ENCODE measurements around the gene RORC. TPM values are rescaled to one million over a fixed set of nuclear protein-coding genes. Genes with fewer than 3 reads are reported as not detected.

Gene RORC
- total RNA-seq, 1 donor from 2014 or later = 8.9 TPM

GRCh38 chr1:151831256-151831591 lies 378 bp downstream of the RORC start:
- H3K9ac ChIP-seq (ENCODE audit: low read depth in 1 of 3, low read length in 3 of 3) = peak overlapping the region; percentile 95 to 100 (median 96)
- H3K4me1 ChIP-seq (ENCODE audit: control insufficient read depth in 3 of 3, insufficient read depth in 3 of 3, low read length in 3 of 3) = peaks cover 43 to 75% (median 60%) of the 10 kb centered on the region in 3 donors
- no peaks in the 10 kb centered on the region for H3K9me3 ChIP-seq (ENCODE audit: control insufficient read depth in 3 of 3, low read length in 3 of 3)
- no peaks in the 10 kb centered on the region for H3K27me3 ChIP-seq (ENCODE audit: control insufficient read depth in 3 of 3, insufficient read depth in 3 of 3, low read length in 3 of 3)
- H3K27ac ChIP-seq (ENCODE audit: low read depth, low read length) = peak overlapping the region; percentile 96
- H3K36me3 ChIP-seq (ENCODE audit: control insufficient read depth in 3 of 3, insufficient read depth in 3 of 3, low read length in 3 of 3) = peaks cover 4 to 8% (median 7%) of the 10 kb centered on the region in 3 donors
- H3K4me3 ChIP-seq (ENCODE audit: low read length in 3 of 3) = peak overlapping the region; percentile 85 to 87 (median 85)

- peaks cover 53 to 85% (median 72%) of the 10 kb centered on the region in 3 donors for H3K4me1 ChIP-seq (ENCODE audit: control insufficient read depth in 3 of 3, insufficient read depth in 3 of 3, low read length in 3 of 3)
- H3K27ac ChIP-seq (ENCODE audit: low read depth, low read length) = peak overlapping the region; percentile 96
Observed at GRCh38 chr1:151830055-151830454, 1.5 kb downstream of the RORC start.

GRCh38 chr1:151829352-151830046 lies 2.1 kb downstream of the RORC start:
- Histone ChIP-seq H3K9me3 (ENCODE audit: control insufficient read depth in 3 of 3, low read length in 3 of 3) (no peaks in the 10 kb centered on the region), H3K27ac (ENCODE audit: low read depth, low read length) (peak overlapping the region; percentile 96), H3K27me3 (ENCODE audit: control insufficient read depth in 3 of 3, insufficient read depth in 3 of 3, low read length in 3 of 3) (no peaks in the 10 kb centered on the region), H3K4me3 (ENCODE audit: low read length in 3 of 3) (peak overlapping the region; percentile 7 to 87 (median 85)), H3K4me1 (ENCODE audit: control insufficient read depth in 3 of 3, insufficient read depth in 3 of 3, low read length in 3 of 3) (peaks cover 57 to 91% (median 78%) of the 10 kb centered on the region in 3 donors), H3K9ac (ENCODE audit: low read depth in 1 of 3, low read length in 3 of 3) (peak overlapping the region in 1 of 3 donors; percentile 81), H3K36me3 (ENCODE audit: control insufficient read depth in 3 of 3, insufficient read depth in 3 of 3, low read length in 3 of 3) (peaks cover 4 to 8% (median 7%) of the 10 kb centered on the region in 3 donors)

More at GRCh38 chr1:151830055-151830454, 1.5 kb downstream of the RORC start:
- no peaks in the 10 kb centered on the region for H3K9me3 ChIP-seq (ENCODE audit: control insufficient read depth in 3 of 3, low read length in 3 of 3)
- H3K36me3 ChIP-seq (ENCODE audit: control insufficient read depth in 3 of 3, insufficient read depth in 3 of 3, low read length in 3 of 3) = peaks cover 4 to 8% (median 7%) of the 10 kb centered on the region in 3 donors
- peak overlapping the region; percentile 2 to 81 (median 55) for H3K9ac ChIP-seq (ENCODE audit: low read depth in 1 of 3, low read length in 3 of 3)
- no peaks in the 10 kb centered on the region for H3K27me3 ChIP-seq (ENCODE audit: control insufficient read depth in 3 of 3, insufficient read depth in 3 of 3, low read length in 3 of 3)
- H3K4me3 ChIP-seq (ENCODE audit: low read length in 3 of 3) = peak overlapping the region; percentile 5 to 87 (median 85)

- H3K4me1 ChIP-seq (ENCODE audit: control insufficient read depth in 3 of 3, insufficient read depth in 3 of 3, low read length in 3 of 3) = peaks cover 57 to 88% (median 79%) of the 10 kb centered on the region in 3 donors
- H3K9me3 ChIP-seq (ENCODE audit: control insufficient read depth in 3 of 3, low read length in 3 of 3) = no peaks in the 10 kb centered on the region
- H3K27ac ChIP-seq (ENCODE audit: low read depth, low read length) = peak overlapping the region; percentile 2
- H3K27me3 ChIP-seq (ENCODE audit: control insufficient read depth in 3 of 3, insufficient read depth in 3 of 3, low read length in 3 of 3) = no peaks in the 10 kb centered on the region
- H3K4me3 ChIP-seq (ENCODE audit: low read length in 3 of 3) = peak overlapping the region in 1 of 3 donors; percentile 87
- H3K36me3 ChIP-seq (ENCODE audit: control insufficient read depth in 3 of 3, insufficient read depth in 3 of 3, low read length in 3 of 3) = peaks cover 4 to 8% (median 7%) of the 10 kb centered on the region in 3 donors
- H3K9ac ChIP-seq (ENCODE audit: low read depth in 1 of 3, low read length in 3 of 3) = peak overlapping the region in 1 of 3 donors; percentile 81
Observed at GRCh38 chr1:151828921-151829320, 2.7 kb downstream of the RORC start.

- H3K9ac ChIP-seq (ENCODE audit: low read depth in 1 of 3, low read length in 3 of 3) = peak overlapping the region in 1 of 3 donors; percentile 62
- peaks cover 50 to 78% (median 74%) of the 10 kb centered on the region in 3 donors for H3K4me1 ChIP-seq (ENCODE audit: control insufficient read depth in 3 of 3, insufficient read depth in 3 of 3, low read length in 3 of 3)
Observed at GRCh38 chr1:151827853-151828252, 3.7 kb downstream of the RORC start.

GRCh38 chr1:151825751-151826660 lies 5.6 kb downstream of the RORC start:
- no peaks in the 10 kb centered on the region for H3K27me3 ChIP-seq (ENCODE audit: control insufficient read depth in 3 of 3, insufficient read depth in 3 of 3, low read length in 3 of 3)
- peaks cover 4 to 11% (median 11%) of the 10 kb centered on the region in 3 donors for H3K36me3 ChIP-seq (ENCODE audit: control insufficient read depth in 3 of 3, insufficient read depth in 3 of 3, low read length in 3 of 3)
- peak overlapping the region; percentile 29 to 78 (median 33) for H3K9ac ChIP-seq (ENCODE audit: low read depth in 1 of 3, low read length in 3 of 3)
- no peaks in the 10 kb centered on the region for H3K9me3 ChIP-seq (ENCODE audit: control insufficient read depth in 3 of 3, low read length in 3 of 3)
- peaks cover 40 to 72% (median 64%) of the 10 kb centered on the region in 3 donors for H3K4me1 ChIP-seq (ENCODE audit: control insufficient read depth in 3 of 3, insufficient read depth in 3 of 3, low read length in 3 of 3)
- peak overlapping the region; percentile 3 to 56 (median 35) for H3K4me3 ChIP-seq (ENCODE audit: low read length in 3 of 3)
- H3K27ac ChIP-seq (ENCODE audit: low read depth, low read length) = peak overlapping the region; percentile 75

More at GRCh38 chr1:151827853-151828252, 3.7 kb downstream of the RORC start:
- Histone ChIP-seq H3K27ac (ENCODE audit: low read depth, low read length) (peak overlapping the region; percentile 7), H3K9me3 (ENCODE audit: control insufficient read depth in 3 of 3, low read length in 3 of 3) (no peaks in the 10 kb centered on the region), H3K4me3 (ENCODE audit: low read length in 3 of 3) (no peak overlapping the region), H3K36me3 (ENCODE audit: control insufficient read depth in 3 of 3, insufficient read depth in 3 of 3, low read length in 3 of 3) (peaks cover 4 to 13% (median 11%) of the 10 kb centered on the region in 3 donors), H3K27me3 (ENCODE audit: control insufficient read depth in 3 of 3, insufficient read depth in 3 of 3, low read length in 3 of 3) (no peaks in the 10 kb centered on the region)

GRCh38 chr1:151825204-151825603 lies 6.4 kb downstream of the RORC start:
- Histone ChIP-seq H3K36me3 (ENCODE audit: control insufficient read depth in 3 of 3, insufficient read depth in 3 of 3, low read length in 3 of 3) (peaks cover 4 to 11% (median 11%) of the 10 kb centered on the region in 3 donors), H3K9me3 (ENCODE audit: control insufficient read depth in 3 of 3, low read length in 3 of 3) (no peaks in the 10 kb centered on the region), H3K27ac (ENCODE audit: low read depth, low read length) (peak overlapping the region; percentile 75), H3K4me3 (ENCODE audit: low read length in 3 of 3) (peak overlapping the region in 1 of 3 donors; percentile 29), H3K27me3 (ENCODE audit: control insufficient read depth in 3 of 3, insufficient read depth in 3 of 3, low read length in 3 of 3) (no peaks in the 10 kb centered on the region), H3K9ac (ENCODE audit: low read depth in 1 of 3, low read length in 3 of 3) (peak overlapping the region in 2 of 3 donors; percentile 33 to 78), H3K4me1 (ENCODE audit: control insufficient read depth in 3 of 3, insufficient read depth in 3 of 3, low read length in 3 of 3) (peaks cover 45 to 75% (median 64%) of the 10 kb centered on the region in 3 donors)

- peak overlapping the region in 1 of 3 donors; percentile 25 for H3K9ac ChIP-seq (ENCODE audit: low read depth in 1 of 3, low read length in 3 of 3)
- peaks cover 34 to 66% (median 56%) of the 10 kb centered on the region in 3 donors for H3K4me1 ChIP-seq (ENCODE audit: control insufficient read depth in 3 of 3, insufficient read depth in 3 of 3, low read length in 3 of 3)
- H3K4me3 ChIP-seq (ENCODE audit: low read length in 3 of 3) = no peak overlapping the region
- H3K9me3 ChIP-seq (ENCODE audit: control insufficient read depth in 3 of 3, low read length in 3 of 3) = no peaks in the 10 kb centered on the region
- no peaks in the 10 kb centered on the region for H3K27me3 ChIP-seq (ENCODE audit: control insufficient read depth in 3 of 3, insufficient read depth in 3 of 3, low read length in 3 of 3)
- H3K36me3 ChIP-seq (ENCODE audit: control insufficient read depth in 3 of 3, insufficient read depth in 3 of 3, low read length in 3 of 3) = peaks cover 3 to 15% (median 9%) of the 10 kb centered on the region in 3 donors
- H3K27ac ChIP-seq (ENCODE audit: low read depth, low read length) = no peak overlapping the region
Observed at GRCh38 chr1:151823175-151823574, 8.4 kb downstream of the RORC start.

GRCh38 chr1:151822404-151822803 lies 9.2 kb downstream of the RORC start:
- Histone ChIP-seq H3K27me3 (ENCODE audit: control insufficient read depth in 3 of 3, insufficient read depth in 3 of 3, low read length in 3 of 3) (no peaks in the 10 kb centered on the region), H3K4me3 (ENCODE audit: low read length in 3 of 3) (no peak overlapping the region), H3K4me1 (ENCODE audit: control insufficient read depth in 3 of 3, insufficient read depth in 3 of 3, low read length in 3 of 3) (peaks cover 31 to 60% (median 52%) of the 10 kb centered on the region in 3 donors), H3K9me3 (ENCODE audit: control insufficient read depth in 3 of 3, low read length in 3 of 3) (no peaks in the 10 kb centered on the region), H3K27ac (ENCODE audit: low read depth, low read length) (no peak overlapping the region), H3K36me3 (ENCODE audit: control insufficient read depth in 3 of 3, insufficient read depth in 3 of 3, low read length in 3 of 3) (peaks cover 0 to 15% (median 10%) of the 10 kb centered on the region in 3 donors), H3K9ac (ENCODE audit: low read depth in 1 of 3, low read length in 3 of 3) (peak overlapping the region in 1 of 3 donors; percentile 25)

Data from skeletal muscle tissue (tissue), 4 donors.